ENCODE results near the gene DAB2.
A peak's percentile ranks its signal among the peaks of the same experiment; 100 is the strongest.

The DAB2 gene

DNA sequence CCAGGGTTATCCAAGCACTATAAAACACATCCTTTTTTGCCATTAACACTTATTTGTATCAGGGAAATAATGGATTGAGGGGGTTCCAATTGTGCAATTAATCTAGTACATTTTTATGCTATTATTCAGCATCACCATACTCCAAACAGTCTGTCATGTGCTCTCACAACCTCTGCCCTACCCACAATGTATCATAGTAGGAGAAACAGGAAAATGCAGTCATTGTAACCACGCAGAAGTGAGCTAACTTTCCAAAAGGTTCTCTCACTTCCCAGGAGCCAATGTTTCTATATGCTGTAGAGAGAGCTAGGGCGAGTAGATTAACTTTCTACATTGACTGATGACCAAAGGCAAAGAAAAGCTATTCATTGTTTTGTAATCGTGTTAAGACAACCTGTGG is 29.8 kb downstream of the DAB2 start:
- TF ChIP-seq, protein P1, sequence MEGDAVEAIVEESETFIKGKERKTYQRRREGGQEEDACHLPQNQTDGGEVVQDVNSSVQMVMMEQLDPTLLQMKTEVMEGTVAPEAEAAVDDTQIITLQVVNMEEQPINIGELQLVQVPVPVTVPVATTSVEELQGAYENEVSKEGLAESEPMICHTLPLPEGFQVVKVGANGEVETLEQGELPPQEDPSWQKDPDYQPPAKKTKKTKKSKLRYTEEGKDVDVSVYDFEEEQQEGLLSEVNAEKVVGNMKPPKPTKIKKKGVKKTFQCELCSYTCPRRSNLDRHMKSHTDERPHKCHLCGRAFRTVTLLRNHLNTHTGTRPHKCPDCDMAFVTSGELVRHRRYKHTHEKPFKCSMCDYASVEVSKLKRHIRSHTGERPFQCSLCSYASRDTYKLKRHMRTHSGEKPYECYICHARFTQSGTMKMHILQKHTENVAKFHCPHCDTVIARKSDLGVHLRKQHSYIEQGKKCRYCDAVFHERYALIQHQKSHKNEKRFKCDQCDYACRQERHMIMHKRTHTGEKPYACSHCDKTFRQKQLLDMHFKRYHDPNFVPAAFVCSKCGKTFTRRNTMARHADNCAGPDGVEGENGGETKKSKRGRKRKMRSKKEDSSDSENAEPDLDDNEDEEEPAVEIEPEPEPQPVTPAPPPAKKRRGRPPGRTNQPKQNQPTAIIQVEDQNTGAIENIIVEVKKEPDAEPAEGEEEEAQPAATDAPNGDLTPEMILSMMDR (IDR thresholded peaks at IDR 0.05; ENCODE audit: insufficient read depth, low read depth, low read length, missing control alignments): no peak
- H3K4me3 ChIP-seq (ENCODE audit: low read length): no peak overlapping the region
- DNase-seq (ENCODE audit: low read depth): peak; percentile 94

DNA sequence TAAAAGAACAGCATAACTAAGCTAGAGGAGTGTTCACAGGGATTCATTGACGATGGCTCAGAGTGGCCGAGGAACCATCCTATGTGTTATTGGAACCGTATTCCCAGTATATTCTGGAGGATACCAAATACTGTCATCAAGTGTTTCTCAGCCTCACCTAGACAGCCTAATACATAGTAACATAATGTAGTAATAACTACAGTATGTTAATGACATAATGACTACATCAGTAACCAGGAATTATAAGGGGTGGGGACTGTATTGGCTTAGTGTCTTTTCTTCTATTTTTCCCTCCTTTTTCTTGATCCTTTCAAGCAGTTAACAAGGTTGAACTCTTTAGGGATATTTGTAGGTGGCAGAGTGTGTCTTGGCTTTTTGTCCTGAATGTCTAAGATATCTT is 33.8 kb downstream of the DAB2 start:
- no peak overlapping the region for H3K4me3 ChIP-seq (ENCODE audit: low read length)
- DNase-seq (ENCODE audit: low read depth): no peak
- TF ChIP-seq, protein P1 (IDR thresholded peaks at IDR 0.05; ENCODE audit: insufficient read depth, low read depth, low read length, missing control alignments): no peak

DNA sequence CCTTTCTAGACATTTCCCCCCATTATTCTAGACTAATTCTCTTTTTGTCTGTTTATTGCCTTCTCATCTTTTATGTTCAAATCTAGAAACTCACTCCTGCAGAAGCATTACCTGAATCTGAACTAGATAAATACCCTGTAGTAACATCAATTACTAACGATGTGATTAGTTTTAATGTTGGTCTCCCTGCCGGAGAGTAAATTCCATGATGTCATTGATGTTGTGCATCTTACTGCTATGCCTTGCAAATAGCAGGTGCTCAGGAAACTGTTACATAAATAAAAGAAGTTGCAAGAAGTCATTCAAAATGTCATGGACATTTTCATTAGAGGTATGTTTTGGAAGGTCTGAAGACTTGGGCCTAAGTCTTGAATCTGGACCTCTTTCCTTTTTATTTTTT is 37.5 kb downstream of the DAB2 start:
- no peak overlapping the region for H3K4me3 ChIP-seq (ENCODE audit: low read length)
- TF ChIP-seq, protein P1 (IDR thresholded peaks at IDR 0.05; ENCODE audit: insufficient read depth, low read depth, low read length, missing control alignments): no peak
- DNase-seq (ENCODE audit: low read depth): no peak

DNA sequence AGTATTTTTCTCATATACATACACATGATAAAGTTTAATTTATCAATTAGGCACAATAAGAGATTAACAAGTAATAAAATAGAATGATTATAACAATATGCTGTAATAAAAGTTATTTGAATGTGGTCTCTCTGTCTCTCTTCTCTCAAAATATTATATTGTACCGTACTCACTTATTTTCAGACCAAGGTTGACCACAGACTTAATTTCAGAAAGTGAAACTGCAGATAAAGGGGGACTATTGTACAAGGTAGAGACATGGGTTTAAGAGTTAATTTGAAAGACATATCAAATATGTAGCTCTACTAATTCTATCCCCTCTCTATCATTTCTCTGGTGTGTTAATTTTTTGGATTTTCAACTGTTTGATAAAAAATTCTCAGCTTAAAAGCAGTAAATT is 40.5 kb downstream of the DAB2 start:
- TF ChIP-seq, protein P1 (IDR thresholded peaks at IDR 0.05; ENCODE audit: insufficient read depth, low read depth, low read length, missing control alignments): no peak
- DNase-seq (ENCODE audit: low read depth): no peak
- H3K4me3 ChIP-seq (ENCODE audit: low read length): no peak overlapping the region

DNA sequence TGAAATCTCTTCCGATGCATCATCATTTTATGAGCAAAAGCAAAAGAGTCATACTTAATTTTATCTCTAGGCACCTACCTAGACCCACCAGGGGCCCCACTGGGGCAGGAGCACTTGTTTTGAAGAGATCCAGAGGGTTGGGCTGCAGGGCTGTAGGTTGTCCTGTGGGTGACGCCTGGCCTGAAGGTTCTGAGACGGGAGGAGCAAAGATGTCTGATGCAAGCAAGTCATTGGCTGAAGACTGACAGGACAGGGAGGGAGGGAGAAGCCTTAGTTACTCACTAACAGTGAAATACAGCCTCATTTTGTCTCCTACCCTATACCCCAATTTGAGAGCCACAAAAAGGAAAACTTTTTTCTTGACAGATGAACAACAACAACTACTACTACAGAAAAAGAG is 43.4 kb downstream of the DAB2 start:
- DNase-seq (ENCODE audit: low read depth): no peak
- TF ChIP-seq, protein P1 (IDR thresholded peaks at IDR 0.05; ENCODE audit: insufficient read depth, low read depth, low read length, missing control alignments): no peak
- no peak overlapping the region for H3K4me3 ChIP-seq (ENCODE audit: low read length)

DNA sequence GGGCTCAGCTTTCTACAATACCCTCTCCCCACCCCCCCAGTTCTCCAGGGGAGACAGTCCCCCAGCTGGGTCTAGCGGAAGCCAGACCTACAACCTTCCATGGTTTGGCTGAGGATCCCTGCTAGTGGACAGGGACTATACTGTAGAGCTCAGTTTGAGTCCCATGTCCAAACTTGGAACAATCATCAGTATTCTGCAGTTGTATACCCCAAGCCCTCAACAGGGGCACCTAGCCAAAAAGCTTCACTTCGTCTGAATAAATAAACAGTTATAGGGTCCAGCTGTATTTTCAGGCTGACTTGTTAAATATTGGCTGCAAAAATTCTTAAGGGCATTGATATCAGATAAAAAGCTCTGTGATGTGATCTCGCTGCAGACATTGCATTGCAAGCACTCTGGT is 45.1 kb downstream of the DAB2 start:
- no peak for DNase-seq (ENCODE audit: low read depth)
- H3K4me3 ChIP-seq (ENCODE audit: low read length): no peak overlapping the region
- TF ChIP-seq, protein P1 (IDR thresholded peaks at IDR 0.05; ENCODE audit: insufficient read depth, low read depth, low read length, missing control alignments): no peak

DNA sequence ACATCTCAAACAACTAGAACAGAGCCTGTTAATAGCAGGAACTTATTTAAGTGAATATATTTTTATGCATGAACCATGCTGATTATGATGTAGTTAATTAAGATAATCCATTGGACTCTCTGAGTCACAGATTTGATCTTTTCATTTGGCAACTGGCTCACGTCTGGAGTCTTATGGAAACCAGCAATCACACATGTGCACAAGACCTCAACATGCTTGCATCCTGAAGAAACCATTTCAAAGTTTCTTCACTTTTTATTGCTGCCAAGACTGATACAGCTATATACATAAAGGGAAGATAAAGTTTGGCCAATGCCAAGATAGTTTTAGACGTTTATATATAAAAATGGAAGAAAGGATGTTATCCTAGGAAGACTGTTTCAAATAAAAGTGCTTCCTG is 47.2 kb downstream of the DAB2 start:
- TF ChIP-seq, protein P1 (IDR thresholded peaks at IDR 0.05; ENCODE audit: insufficient read depth, low read depth, low read length, missing control alignments): no peak
- DNase-seq (ENCODE audit: low read depth): no peak
- no peak overlapping the region for H3K4me3 ChIP-seq (ENCODE audit: low read length)
